ENCODE data around the gene CTLA4.

DNA sequence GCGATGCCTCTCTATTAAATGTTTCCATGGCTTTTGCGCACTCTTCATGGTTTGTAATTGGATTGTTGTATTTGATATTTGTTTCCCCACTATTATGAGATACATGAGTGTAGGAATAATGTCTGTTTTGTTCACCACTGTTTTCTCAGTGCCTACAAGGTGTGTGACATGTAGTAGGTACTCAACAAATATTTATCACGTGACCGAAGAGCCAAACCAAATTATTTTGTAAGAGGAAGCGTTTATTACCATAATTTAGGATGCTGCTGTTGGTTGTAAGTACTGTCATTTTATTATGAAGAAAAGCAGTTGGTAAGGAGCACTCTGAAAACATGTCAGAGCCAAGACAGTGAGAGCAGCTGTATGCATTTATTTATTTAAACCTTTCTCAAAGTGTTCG is 32.2 kb upstream of the CTLA4 start:
- TF ChIP-seq, protein P1, sequence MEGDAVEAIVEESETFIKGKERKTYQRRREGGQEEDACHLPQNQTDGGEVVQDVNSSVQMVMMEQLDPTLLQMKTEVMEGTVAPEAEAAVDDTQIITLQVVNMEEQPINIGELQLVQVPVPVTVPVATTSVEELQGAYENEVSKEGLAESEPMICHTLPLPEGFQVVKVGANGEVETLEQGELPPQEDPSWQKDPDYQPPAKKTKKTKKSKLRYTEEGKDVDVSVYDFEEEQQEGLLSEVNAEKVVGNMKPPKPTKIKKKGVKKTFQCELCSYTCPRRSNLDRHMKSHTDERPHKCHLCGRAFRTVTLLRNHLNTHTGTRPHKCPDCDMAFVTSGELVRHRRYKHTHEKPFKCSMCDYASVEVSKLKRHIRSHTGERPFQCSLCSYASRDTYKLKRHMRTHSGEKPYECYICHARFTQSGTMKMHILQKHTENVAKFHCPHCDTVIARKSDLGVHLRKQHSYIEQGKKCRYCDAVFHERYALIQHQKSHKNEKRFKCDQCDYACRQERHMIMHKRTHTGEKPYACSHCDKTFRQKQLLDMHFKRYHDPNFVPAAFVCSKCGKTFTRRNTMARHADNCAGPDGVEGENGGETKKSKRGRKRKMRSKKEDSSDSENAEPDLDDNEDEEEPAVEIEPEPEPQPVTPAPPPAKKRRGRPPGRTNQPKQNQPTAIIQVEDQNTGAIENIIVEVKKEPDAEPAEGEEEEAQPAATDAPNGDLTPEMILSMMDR (IDR thresholded peaks at IDR 0.05; ENCODE audit: low read depth, low read length) = no peak
- no peak for TF ChIP-seq EZH2phosphoT487 (IDR thresholded peaks at IDR 0.05; ENCODE audit: low read depth)
